HK-2 (cell line): ENCODE results near the gene CHST15.
"Not testable (repeated sequence)": the region's sequence is repeated elsewhere in the genome, so short reads cannot be mapped to it uniquely, and the experiment has no call there.

Source experiments
- DNase-seq: peaks from one replicate; pipeline ENCODE4 v3.0.0-alpha.2; 2018; ENCODE audit not compliant: unreplicated experiment

CHST15 gene

GRCh38 chr10:124045276-124045675, 48.1 kb downstream of the CHST15 start:
- no peak for DNase-seq

- no peak for DNase-seq
These were observed 49.1 kb downstream of the CHST15 start for GRCh38 chr10:124044143-124044862.

- no peak for DNase-seq
These were observed 49.9 kb downstream of the CHST15 start for GRCh38 chr10:124043310-124044142.

GRCh38 chr10:124042656-124043309, 50.6 kb downstream of the CHST15 start:
- DNase-seq = no peak

GRCh38 chr10:124041675-124042445, 51.5 kb downstream of the CHST15 start:
- no peak for DNase-seq

GRCh38 chr10:124040451-124041188, 52.8 kb downstream of the CHST15 start:
- DNase-seq = no peak

GRCh38 chr10:124039483-124040013, 53.9 kb downstream of the CHST15 start:
- DNase-seq = no peak

- DNase-seq = no peak
These were observed 55.6 kb downstream of the CHST15 start for GRCh38 chr10:124037784-124038183.

- DNase-seq = no peak
These were observed 56.1 kb downstream of the CHST15 start for GRCh38 chr10:124037286-124037685.

GRCh38 chr10:124036746-124037145, 56.7 kb downstream of the CHST15 start:
- no peak for DNase-seq

GRCh38 chr10:124035928-124036558, 57.4 kb downstream of the CHST15 start:
- DNase-seq = no peak

GRCh38 chr10:124035306-124035927, 58.0 kb downstream of the CHST15 start:
- no peak for DNase-seq

GRCh38 chr10:124034576-124035305, 58.7 kb downstream of the CHST15 start:
- not testable (repeated sequence) for DNase-seq

GRCh38 chr10:124033887-124034218, 59.5 kb downstream of the CHST15 start:
- DNase-seq = no peak

- DNase-seq = no peak
These were observed 60.2 kb downstream of the CHST15 start for GRCh38 chr10:124032971-124033886.

GRCh38 chr10:124032087-124032935, 61.1 kb downstream of the CHST15 start:
- DNase-seq = no peak

- DNase-seq = no peak
These were observed 62.8 kb downstream of the CHST15 start for GRCh38 chr10:124030492-124031110.
